ENCODE measurements around the gene ATP8A2.
A peak's percentile ranks its signal among the peaks of the same experiment; 100 is the strongest.
"Not testable (repeated sequence)": the region's sequence is repeated elsewhere in the genome, so short reads cannot be mapped to it uniquely, and the experiment has no call there.

Gene ATP8A2

DNA sequence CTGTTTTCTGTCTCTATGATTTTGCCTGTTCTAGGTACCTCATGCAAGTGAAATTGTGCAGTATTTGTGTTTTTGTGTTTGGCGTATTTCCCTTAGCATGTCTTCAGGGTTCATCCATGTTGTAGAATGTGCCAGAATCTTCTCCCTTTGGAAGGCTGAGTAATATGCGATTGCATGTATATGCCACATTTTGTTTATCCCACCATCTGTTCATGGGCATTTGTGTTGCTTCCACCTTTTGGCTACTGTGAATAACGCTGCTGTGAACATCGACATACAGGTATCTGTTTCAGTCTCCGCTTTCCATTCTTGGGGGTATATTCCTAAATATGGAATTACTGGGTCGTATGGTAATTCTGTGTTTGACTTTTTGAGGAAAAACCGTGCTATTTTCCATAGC lies 190.0 kb downstream of the ATP8A2 start:
- DNase-seq (ENCODE audit: low spot score): no peak

DNA sequence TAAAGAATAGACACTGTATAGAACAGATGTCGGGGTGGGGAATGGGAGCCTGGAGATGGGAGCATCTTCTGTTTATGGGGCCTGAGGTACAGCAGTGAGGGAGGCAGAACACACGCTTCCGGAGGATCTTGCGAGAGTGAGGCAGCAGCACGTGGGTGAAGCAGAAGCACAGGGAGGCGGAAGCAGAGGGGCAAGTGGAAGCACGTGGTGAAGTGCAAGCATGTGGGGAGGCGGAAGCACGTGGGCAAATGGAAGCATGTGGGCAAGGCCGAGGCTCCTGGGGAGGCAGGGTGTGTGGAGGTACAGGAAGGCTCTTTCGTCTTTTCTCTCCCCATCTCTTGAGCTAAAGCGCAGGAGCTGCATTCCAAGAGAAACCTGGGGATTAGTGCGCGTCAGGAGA lies 198.4 kb downstream of the ATP8A2 start:
- no peak for DNase-seq (ENCODE audit: low spot score)

DNA sequence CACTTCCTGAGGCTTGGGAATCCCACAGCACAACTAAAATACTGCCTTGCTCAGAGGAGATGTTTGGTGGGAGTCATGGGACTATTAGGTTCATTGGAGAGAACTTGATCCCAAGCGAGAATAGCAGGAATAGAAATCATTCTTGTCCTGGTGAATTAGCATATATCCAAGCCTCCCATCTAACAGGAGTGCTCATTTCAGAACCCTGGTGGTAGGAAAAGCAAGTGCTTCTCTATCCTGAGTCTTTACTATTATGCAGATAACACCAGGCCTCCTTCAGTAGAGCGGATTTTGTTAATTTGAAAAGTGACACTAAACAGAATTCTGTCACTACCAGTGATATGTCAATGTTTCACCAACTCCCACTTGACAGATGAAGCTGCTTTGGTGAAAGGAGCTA lies 199.5 kb downstream of the ATP8A2 start:
- DNase-seq (ENCODE audit: low spot score): no peak

GRCh38 chr13:25572171-25572570 lies 200.4 kb downstream of the ATP8A2 start:
- DNase-seq (ENCODE audit: low spot score): not testable (repeated sequence)

DNA sequence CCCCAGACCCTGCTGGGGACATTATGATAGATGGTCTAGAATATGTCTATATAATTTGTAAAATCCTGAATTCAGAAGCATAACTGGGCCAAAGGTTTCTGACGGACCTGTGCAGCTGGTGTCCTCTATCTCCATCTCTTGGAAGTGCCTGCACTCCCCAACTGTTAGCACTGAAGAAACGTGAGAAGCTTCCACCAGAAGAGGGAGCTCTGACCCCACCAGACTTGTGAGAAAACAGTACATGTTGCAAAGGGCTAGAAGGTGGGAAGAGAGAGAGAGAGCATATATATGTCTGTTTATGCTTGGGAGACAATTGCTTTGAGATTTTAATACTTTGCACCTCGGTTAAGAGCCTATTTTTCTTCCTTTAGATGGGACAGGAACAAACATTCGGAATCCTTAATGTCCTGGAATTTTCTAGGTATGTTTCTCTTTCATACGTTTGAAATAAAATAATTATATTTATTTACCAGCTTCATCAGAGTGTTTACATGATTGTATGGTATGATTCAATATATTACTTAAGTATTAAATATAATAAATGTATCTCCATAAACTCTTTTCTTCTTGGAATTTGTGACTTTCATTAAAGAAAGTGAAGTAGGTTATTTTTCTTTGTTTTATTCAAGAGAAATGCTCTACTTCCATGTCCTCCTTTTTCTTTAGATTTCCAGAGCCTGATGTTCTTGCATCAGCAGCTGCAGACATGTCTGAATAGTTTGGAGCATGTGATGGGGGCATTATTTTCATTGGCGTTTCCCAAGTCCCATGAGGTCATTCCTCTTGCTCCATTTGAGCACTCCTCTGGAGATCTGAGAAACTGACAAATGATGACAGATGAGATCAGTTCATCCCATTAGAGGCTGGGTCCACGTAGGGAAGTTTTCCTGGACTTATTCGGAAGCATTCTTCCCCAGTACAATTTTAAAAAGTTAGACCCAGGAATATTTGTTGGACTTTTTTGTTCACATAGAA lies 202.9 kb downstream of the ATP8A2 start:
- DNase-seq (ENCODE audit: low spot score): peak; percentile 68

- no peak for DNase-seq (ENCODE audit: low spot score)
These were observed 203.8 kb downstream of the ATP8A2 start for GRCh38 chr13:25575562-25575961.

GRCh38 chr13:25578526-25578925 lies 206.8 kb downstream of the ATP8A2 start:
- no peak for DNase-seq (ENCODE audit: low spot score)

GRCh38 chr13:25579221-25579620 lies 207.4 kb downstream of the ATP8A2 start:
- no peak for DNase-seq (ENCODE audit: low spot score)

DNA sequence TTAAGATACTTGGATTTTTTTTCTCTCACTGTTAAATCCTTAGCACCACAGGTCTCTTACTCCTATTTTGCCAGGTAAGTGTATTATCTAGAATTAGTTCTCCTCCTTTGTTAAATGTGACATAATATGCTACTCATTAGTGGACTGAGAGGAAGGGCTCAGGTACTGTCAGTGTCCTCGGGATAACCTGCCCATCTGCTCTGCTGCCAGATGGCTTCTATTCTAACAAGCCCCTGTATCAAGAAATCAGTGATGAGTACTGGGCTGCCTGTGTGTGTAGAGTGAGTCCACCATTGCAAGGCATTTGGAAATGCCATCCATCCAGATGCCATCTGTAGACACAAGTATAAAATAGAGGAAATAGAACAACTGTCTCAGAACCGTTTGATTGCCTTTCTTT lies 209.6 kb downstream of the ATP8A2 start:
- no peak for DNase-seq (ENCODE audit: low spot score)

DNA sequence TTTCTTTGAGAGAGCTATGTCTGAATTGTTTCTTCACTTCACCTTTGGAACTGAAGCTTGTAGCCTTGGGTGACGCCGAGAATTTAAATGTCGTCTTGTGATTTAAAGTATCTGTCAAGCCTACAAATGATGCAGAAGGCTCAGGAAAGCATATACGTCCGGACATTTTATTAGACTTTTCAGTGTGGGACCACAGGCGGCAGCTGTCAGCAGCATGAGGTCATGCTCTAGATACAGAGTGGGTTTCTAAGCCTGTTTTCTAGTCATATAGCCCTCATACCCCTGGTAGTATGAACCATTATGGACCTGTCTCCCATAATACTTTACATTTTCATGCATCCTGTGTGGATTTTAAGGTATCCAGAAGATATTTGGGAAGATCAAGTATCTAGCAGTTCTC lies 212.3 kb downstream of the ATP8A2 start:
- DNase-seq (ENCODE audit: low spot score): no peak

GRCh38 chr13:25585000-25585399 lies 213.2 kb downstream of the ATP8A2 start:
- DNase-seq (ENCODE audit: low spot score): no peak

DNA sequence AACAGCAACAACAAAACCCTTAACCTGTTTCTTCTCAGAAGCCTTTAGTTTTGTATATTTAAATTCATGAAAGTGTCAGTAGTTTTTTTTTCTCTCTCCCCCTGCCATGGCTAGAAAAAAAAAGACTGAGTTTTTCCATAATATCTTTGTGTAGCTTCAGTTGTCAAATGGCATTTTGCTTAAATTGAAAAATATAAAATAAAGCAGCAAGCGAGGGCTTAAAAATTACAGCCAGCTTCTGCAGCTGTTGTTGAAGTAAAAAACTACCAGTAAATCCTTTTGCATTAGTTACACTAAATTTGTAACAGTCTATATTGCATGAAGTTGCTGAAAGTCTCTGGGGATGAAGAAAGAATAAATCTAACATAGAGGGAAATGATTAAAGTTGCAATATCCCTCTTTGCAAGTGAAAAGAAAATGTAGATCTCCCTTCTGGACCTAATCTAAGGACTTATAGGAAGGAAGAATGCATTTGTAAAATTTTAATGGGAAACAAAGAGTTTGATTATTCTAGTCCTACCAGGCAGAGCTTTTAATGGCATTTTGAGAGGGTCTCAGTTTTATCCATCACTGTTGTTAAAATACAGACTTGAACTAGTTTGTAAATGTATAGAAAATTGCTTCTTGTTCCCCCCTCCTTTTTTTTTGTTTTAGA lies 215.7 kb downstream of the ATP8A2 start:
- no peak for DNase-seq (ENCODE audit: low spot score)

DNA sequence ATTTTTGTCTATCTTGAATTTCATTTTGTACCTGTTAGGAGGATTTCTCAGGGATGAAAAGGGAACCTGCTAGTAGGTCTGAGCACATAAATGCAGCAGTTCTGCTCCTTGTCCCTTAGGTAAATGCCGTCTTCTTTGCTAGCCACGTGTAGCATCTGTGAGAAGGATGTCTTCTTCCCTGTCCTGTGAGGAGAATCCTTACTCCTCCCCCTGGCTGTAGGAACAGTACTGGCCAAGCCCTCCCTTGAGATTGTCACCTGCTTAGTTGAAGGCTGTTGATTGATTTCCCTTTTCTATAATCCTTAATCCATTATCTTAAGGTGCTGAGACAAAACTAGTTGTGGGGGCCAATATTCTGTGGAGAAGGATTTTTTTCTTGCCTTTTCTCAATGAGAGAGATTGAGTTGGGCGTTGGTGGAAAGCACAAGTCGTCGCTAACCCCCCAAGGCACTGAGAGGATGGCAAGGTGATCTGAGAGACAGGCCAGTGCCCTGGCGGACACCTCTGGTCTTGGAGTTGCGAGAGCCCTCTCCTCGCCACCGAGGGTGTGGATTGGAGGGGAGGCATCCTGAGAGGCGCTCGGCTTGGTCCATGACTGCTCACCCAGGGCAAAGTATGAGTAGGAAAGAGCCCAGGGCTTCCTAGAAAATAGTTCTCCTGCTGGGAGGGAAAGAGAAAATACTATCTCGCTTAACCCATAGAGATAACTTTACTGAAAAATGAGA lies 216.7 kb downstream of the ATP8A2 start:
- DNase-seq (ENCODE audit: low spot score): no peak

DNA sequence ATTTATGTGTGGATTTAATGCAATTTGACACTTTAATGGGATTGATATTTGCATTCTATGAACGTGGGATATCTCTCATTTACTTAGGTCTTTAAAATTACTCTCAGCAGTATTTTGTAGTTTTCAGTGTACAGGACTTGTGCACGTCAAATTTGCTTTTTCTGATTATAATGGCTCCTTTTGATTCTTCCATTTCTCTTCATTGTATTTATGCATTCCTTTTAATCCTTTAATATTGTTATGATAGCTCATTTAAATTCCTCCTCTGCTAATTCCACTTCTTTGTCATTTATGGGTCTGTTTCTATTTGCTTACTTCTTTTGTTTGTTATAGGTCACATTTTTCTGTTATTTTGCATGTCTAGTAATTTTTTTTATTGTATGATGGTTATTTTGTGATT lies 226.6 kb downstream of the ATP8A2 start:
- no peak for DNase-seq (ENCODE audit: low spot score)

DNA sequence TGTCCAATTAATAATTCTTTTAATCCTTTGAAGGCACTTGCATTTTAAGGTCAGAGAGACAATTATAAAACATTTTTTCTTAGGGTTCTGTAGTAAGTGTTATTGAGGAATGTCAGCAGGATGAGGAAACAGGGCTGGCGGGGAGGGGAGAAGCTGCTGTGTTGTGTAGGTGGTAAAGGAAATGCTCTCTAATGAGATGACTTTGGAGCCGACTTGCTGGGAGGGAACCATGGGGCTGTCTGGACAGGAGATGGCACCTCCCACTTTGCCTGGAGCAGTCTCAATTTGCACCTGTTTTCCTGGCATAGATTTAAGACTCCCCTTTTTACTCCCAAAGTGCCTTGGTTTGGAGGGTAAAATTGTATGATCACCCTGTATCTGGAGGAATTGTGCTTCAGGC lies 230.4 kb downstream of the ATP8A2 start:
- DNase-seq (ENCODE audit: low spot score): no peak

- no peak for DNase-seq (ENCODE audit: low spot score)
These were observed 232.3 kb downstream of the ATP8A2 start for GRCh38 chr13:25604106-25604505.

DNA sequence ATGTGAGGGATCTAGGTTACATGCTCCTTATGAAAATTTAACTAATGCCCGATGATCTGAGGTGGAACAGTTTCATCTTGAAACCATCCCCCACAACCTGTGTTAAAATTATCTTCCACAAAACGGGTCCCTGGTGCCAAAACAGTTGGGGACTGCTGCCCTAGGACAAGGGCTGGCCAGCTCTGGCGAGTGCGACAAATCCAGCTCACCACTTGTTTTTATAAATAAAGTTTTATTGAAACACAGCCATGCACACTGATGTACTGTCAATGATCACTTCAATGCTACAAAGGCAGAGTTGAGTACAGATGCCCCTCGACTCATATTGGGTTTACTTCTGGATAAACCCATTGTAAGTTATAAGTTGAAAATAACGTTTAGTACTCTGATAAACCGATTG lies 235.3 kb downstream of the ATP8A2 start:
- no peak for DNase-seq (ENCODE audit: low spot score)

GRCh38 chr13:25608181-25608580 lies 236.4 kb downstream of the ATP8A2 start:
- no peak for DNase-seq (ENCODE audit: low spot score)

GRCh38 chr13:25616674-25617073 lies 244.9 kb downstream of the ATP8A2 start:
- no peak for DNase-seq (ENCODE audit: low spot score)

GRCh38 chr13:25619897-25620296 lies 248.1 kb downstream of the ATP8A2 start:
- no peak for DNase-seq (ENCODE audit: low spot score)

- no peak for DNase-seq (ENCODE audit: low spot score)
These were observed 253.6 kb downstream of the ATP8A2 start for GRCh38 chr13:25625414-25625813.

DNA sequence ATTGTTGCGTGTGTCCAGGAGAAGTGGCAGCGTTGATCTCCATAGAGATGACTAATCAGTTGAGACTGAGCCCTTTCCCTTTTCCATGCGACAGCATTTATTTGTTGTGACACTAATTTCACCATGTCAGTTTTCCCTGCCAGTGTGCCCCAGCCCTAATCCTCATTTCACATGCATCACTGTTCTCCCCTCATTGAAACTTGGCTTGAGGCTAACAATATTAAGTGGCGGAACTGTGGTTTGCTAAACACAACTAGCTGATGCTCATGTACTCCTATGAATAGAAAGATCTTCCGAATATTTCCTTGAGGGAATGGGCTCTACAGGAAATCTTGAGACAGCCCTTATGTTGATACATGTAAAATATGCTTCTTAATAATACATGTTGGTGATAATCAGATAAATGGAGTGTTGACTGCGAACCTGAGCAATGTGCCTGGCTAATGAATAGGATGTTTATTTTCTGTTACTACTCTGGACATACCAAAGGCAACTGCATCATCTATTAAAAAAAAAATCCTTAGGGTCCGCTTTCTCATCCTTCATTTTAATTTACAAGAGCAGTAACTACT lies 258.6 kb downstream of the ATP8A2 start:
- no peak for DNase-seq (ENCODE audit: low spot score)

Data from CD4-positive, alpha-beta T cell treated with Interleukin-2 at 100 ng/mL for 4 hours (primary cell).